Astrocyte of the cerebellum (primary cell): Measurements from ENCODE around the gene ICAM1.
"Not testable (repeated sequence)": the region's sequence is repeated elsewhere in the genome, so short reads cannot be mapped to it uniquely, and the experiment has no call there.

Experiments
- DNase-seq: peaks from one replicate; pipeline ENCODE4 v3.0.0-alpha.2; 2011; ENCODE audit warnings: low read depth
- H3K4me3 ChIP-seq: 2 replicates; pipeline ENCODE4 v1.5.1; 2011; ENCODE audit warnings: mild to moderate bottlenecking, low read depth, low read length, moderate library complexity
- in situ Hi-C: cut with HindIII; loops from 2 replicates; pipeline ENCODE4 v1.10.0; 2017; ENCODE audit warnings: low sequenced_read_pairs
- TF ChIP-seq, protein P1 (sequence below): IDR thresholded peaks from 2 replicates; pipeline ENCODE4 v1.5.1; 2012; ENCODE audit warnings: low read length, low read depth, moderate library complexity, mild to moderate bottlenecking; ENCODE audit errors: missing control alignments

ICAM1 gene

DNA sequence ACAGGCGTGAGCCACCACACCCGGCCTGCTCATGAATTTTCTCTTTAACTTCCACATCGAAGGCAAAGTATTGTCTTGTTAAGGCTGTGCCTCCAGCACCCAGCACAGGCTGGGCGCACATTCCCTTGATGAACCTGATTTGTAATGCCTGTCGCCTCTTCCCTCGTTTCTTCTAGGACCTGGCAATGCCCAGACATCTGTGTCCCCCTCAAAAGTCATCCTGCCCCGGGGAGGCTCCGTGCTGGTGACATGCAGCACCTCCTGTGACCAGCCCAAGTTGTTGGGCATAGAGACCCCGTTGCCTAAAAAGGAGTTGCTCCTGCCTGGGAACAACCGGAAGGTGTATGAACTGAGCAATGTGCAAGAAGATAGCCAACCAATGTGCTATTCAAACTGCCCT is 3.7 kb downstream of the ICAM1 start:
- in situ Hi-C loops: no loop called here
- TF ChIP-seq, protein P1, sequence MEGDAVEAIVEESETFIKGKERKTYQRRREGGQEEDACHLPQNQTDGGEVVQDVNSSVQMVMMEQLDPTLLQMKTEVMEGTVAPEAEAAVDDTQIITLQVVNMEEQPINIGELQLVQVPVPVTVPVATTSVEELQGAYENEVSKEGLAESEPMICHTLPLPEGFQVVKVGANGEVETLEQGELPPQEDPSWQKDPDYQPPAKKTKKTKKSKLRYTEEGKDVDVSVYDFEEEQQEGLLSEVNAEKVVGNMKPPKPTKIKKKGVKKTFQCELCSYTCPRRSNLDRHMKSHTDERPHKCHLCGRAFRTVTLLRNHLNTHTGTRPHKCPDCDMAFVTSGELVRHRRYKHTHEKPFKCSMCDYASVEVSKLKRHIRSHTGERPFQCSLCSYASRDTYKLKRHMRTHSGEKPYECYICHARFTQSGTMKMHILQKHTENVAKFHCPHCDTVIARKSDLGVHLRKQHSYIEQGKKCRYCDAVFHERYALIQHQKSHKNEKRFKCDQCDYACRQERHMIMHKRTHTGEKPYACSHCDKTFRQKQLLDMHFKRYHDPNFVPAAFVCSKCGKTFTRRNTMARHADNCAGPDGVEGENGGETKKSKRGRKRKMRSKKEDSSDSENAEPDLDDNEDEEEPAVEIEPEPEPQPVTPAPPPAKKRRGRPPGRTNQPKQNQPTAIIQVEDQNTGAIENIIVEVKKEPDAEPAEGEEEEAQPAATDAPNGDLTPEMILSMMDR: no peak
- H3K4me3 ChIP-seq: no peak overlapping the region
- no peak for DNase-seq

DNA sequence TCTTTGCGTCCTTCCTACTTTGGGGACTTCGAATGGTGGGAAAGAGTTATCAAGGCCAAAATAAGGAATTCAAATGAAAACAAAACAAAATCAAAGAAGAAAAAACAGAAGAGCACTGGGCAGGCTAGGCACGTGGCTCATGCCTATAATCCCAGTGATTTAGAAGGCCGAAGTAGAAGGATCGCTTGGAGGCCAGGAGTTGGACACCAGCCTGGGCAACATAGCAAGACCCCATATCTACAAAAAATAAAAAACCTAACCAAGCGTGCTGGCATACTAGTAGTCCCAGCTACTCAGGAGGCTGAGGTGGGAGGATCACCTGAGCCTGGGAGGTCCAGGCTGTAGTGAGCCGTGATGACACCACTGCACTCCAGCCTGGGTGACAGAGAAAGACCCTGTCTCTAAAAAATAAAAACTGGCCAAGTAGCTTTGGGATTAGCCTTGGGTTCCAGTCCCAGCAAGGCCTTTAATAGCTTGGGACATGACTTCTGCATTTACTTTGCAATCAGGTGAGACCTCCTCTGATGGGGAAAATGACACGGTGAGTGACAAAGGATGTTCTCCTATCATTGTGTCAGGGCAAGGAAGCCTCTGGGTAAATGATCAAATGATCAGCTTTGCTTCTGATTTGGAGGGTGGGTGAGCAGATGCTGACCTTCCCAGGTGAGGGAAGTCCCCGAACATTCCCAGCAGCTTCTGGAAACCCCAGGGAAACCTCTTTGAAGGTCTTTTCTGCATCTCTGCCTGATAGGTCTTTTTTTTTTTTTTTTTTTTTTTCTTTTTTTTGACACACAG is 7.1 kb downstream of the ICAM1 start:
- DNase-seq: no peak
- in situ Hi-C loops: no loop called here
- no peak overlapping the region for H3K4me3 ChIP-seq
- TF ChIP-seq, protein P1: no peak

DNA sequence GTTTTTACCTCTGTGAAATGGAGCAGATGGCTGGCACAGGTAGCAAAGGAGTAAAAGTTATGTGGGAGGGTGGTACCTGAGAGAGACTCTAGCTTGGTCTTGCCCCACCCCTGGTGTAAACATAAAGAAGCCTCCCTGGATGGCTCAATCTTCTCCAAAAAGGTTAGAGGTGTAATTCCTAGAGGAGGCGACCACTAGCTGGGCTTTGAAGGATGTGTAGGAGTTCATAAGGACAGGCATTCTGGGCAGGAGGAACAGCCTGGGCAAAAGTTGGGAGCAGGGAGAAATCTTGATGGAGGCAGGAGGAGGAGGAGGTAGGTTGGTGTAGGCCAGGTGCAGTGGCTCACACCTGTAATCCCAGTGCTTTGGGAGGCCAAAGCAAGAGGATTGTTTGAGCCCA is 8.0 kb downstream of the ICAM1 start:
- no peak for DNase-seq
- in situ Hi-C loops: no loop called here
- H3K4me3 ChIP-seq: no peak overlapping the region
- TF ChIP-seq, protein P1: no peak

DNA sequence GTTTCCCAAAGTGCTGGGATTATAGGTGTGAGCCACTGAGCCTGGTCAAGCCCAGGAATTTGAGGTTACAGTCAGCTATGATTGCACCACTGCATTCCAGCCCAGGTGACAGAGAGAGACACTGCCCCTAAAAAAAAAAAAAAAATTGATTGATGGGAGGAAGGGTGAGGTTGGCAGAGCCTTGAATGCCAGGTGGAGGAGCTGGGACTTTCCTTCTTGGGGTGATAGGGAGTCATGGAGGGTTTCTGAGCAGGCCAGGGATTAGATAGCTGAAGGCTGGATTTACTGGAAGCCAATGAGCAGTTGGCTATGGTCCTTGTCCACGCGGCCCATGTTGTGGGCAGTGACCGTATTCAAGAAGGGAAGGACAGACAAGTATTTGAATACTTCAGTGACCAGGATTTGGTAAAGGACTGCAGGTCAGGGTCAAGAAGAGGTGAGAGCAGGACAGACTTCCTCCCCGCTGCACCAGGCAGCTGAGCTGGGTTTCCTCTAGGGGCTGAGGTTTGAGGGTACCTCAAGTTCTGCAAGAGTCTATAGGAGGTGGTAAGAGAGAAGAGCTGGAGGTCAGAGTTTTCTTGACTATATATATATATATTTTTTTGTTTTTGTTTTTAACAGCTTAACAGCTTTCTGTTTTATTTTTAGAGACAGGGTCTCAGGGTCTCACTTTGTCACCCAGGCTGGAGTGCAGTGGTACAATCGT is 9.0 kb downstream of the ICAM1 start:
- DNase-seq: no peak
- in situ Hi-C loops: loop anchor here (10.0 kb wide), 1 partner anchor 125 kb away; the partner anchor contains the start of gene CDC37
- no peak overlapping the region for H3K4me3 ChIP-seq
- TF ChIP-seq, protein P1: no peak

DNA sequence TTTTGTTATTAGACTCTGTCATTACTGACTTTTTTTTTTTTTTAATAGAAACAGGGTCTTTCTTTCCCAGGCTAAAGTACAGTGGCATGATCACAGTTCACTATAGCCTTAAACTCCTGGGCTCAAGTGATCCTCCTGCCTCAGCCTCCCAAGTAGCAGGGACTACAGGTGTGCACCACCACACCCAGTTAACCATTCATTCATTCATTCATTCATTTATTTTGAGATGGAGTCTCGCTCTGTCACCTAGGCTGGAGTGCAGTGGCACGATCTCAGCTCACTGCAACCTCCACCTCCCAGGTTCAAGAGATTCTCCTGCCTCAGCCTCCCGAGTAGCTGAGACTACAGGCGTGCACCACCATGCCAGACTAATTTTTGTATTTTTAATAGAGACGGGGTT is 11.1 kb downstream of the ICAM1 start:
- in situ Hi-C loops: loop anchor here (10.0 kb wide), 1 partner anchor 123 kb away; the partner anchor contains the start of gene CDC37
- not testable (repeated sequence) for DNase-seq, H3K4me3 ChIP-seq

DNA sequence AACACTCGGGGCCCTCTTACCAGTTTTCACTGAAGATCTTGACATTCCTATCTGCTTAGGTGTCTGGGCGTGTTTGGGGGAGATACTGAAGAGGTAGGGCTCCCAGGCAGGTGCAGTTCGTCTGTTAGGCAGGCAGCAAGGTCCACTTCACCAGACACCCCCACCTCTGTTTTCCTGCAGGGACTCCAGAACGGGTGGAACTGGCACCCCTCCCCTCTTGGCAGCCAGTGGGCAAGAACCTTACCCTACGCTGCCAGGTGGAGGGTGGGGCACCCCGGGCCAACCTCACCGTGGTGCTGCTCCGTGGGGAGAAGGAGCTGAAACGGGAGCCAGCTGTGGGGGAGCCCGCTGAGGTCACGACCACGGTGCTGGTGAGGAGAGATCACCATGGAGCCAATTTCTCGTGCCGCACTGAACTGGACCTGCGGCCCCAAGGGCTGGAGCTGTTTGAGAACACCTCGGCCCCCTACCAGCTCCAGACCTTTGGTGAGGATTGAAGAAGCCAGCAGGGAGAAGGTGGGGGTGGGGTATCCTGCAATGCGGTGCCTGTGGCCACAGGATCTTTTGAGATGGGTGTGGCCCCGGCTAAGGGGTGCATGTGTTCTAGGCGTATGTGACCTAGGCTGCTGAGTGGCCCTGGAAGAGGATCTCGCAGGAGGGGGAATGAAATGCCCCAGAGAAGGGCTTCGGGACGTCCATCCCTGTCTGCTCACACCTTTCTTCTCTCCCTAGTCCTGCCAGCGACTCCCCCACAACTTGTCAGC is 12.6 kb downstream of the ICAM1 start:
- no peak overlapping the region for H3K4me3 ChIP-seq
- no peak for DNase-seq
- in situ Hi-C loops: loop anchor here (10.0 kb wide), 1 partner anchor 121 kb away; the partner anchor contains the start of gene CDC37
- TF ChIP-seq, protein P1: no peak
